Neural cell (in vitro differentiated cells): Measurements from ENCODE around the gene CNOT4. TPM values are rescaled to one million over a fixed set of nuclear protein-coding genes. Genes with fewer than 3 reads are reported as not detected.

Source experiments
- H2AFZ ChIP-seq: fragments of 200-600, 300-800 bp; sonication (generic), shearing (Covaris generic); 2 replicates; pipeline ENCODE4 v1.6.0; 2014; ENCODE audit warnings: low read depth, mild to moderate bottlenecking, antibody characterized with exemption, low read length, moderate library complexity
- H3F3A ChIP-seq: fragments of 200-600 bp; shearing (Covaris generic); 2 replicates; pipeline ENCODE4 v1.6.1; 2016; ENCODE audit warnings: mild to moderate bottlenecking, moderate library complexity, mixed read lengths, antibody characterized with exemption, low read length; ENCODE audit not compliant: insufficient read depth, poor library complexity, severe bottlenecking
- H3K27ac ChIP-seq: fragments of 200-600, 300-800 bp; sonication (generic), shearing (Covaris generic); 2 replicates; pipeline ENCODE4 v1.5.1; 2014; ENCODE audit warnings: mild to moderate bottlenecking, low read length, moderate library complexity
- H3K27me3 ChIP-seq: fragments of 300-800, 200-600 bp; sonication (generic), shearing (Covaris generic); 2 replicates; pipeline ENCODE4 v1.6.0; 2014; ENCODE audit warnings: mild to moderate bottlenecking, low read depth, low read length, moderate library complexity; ENCODE audit not compliant: insufficient read depth
- H3K36me3 ChIP-seq: fragments of 300-800, 200-600 bp; sonication (generic), shearing (Covaris generic); 2 replicates; pipeline ENCODE4 v1.5.1; 2014; ENCODE audit warnings: mild to moderate bottlenecking, antibody characterized with exemption, low read length, moderate library complexity; ENCODE audit not compliant: insufficient read depth
- H3K4me2 ChIP-seq: fragments of 300-800, 200-600 bp; sonication (generic), shearing (Covaris generic); 2 replicates; pipeline ENCODE4 v1.6.0; 2014; ENCODE audit warnings: mild to moderate bottlenecking, low read length
- H3K4me3 ChIP-seq: fragments of 300-800, 200-600 bp; sonication (generic), shearing (Covaris generic); 2 replicates; pipeline ENCODE4 v1.5.1; 2014; ENCODE audit warnings: mild to moderate bottlenecking, low read length, moderate library complexity
- H3K79me2 ChIP-seq: fragments of 200-600 bp; shearing (Covaris generic); replicated peaks from 2 replicates; pipeline ENCODE4 v1.6.0; 2014; ENCODE audit warnings: mild to moderate bottlenecking, low read length, moderate library complexity; ENCODE audit not compliant: insufficient read depth
- H3K9ac ChIP-seq: fragments of 300-800, 200-600 bp; sonication (generic), shearing (Covaris generic); 2 replicates; pipeline ENCODE4 v1.6.1; 2016; ENCODE audit warnings: mild to moderate bottlenecking, low read length, mixed read lengths
- H3K9me2 ChIP-seq: fragments of 200-600 bp; shearing (Covaris generic); 2 replicates; pipeline ENCODE4 v1.6.1; 2016; ENCODE audit warnings: mild to moderate bottlenecking, low read length, mixed read lengths; ENCODE audit not compliant: insufficient read depth
- H3K9me3 ChIP-seq: fragments of 200-600, 300-800 bp; sonication (generic), shearing (Covaris generic); 2 replicates; pipeline ENCODE4 v1.6.1; 2016; ENCODE audit warnings: mild to moderate bottlenecking, mixed run types, low read length, moderate library complexity, mixed read lengths
- H4K20me1 ChIP-seq: fragments of 200-600 bp; shearing (Covaris generic); 2 replicates; pipeline ENCODE4 v1.6.1; 2016; ENCODE audit warnings: mild to moderate bottlenecking, mixed run types; ENCODE audit not compliant: insufficient read depth
- CTCF ChIP-seq: fragments of 450-650 bp; IDR thresholded peaks from 2 replicates; pipeline ENCODE4 v1.5.1; 2014; ENCODE audit warnings: antibody characterized with exemption, mild to moderate bottlenecking, moderate library complexity; ENCODE audit not compliant: poor library complexity, severe bottlenecking
- EP300 ChIP-seq: fragments of 450-650 bp; conservative IDR thresholded peaks from 2 replicates; pipeline ENCODE4 v1.6.1; 2014; ENCODE audit warnings: antibody characterized with exemption, mild to moderate bottlenecking, moderate library complexity; ENCODE audit not compliant: poor library complexity, severe bottlenecking
- EZH2 ChIP-seq: fragments of 200-600, 300-800 bp; shearing (Covaris generic), sonication (generic); IDR thresholded peaks from 2 replicates; pipeline ENCODE4 v1.6.1; 2014; ENCODE audit warnings: antibody characterized with exemption, low read length, borderline replicate concordance, mild to moderate bottlenecking; ENCODE audit not compliant: insufficient read depth, poor library complexity, severe bottlenecking
- MXI1 ChIP-seq: fragments of 450-650 bp; conservative IDR thresholded peaks from 2 replicates; pipeline ENCODE4 v1.6.1; 2014; ENCODE audit warnings: antibody characterized with exemption, mild to moderate bottlenecking; ENCODE audit not compliant: poor library complexity, severe bottlenecking
- POLR2AphosphoS5 ChIP-seq: IDR thresholded peaks from 2 replicates; pipeline ENCODE4 v1.6.1; 2012
- RAD21 ChIP-seq: fragments of 450-650 bp; conservative IDR thresholded peaks from 2 replicates; pipeline ENCODE4 v1.6.1; 2014; ENCODE audit warnings: antibody characterized with exemption, mild to moderate bottlenecking, moderate library complexity
- REST ChIP-seq: IDR thresholded peaks from 2 replicates; pipeline ENCODE4 v1.6.1; 2012; ENCODE audit warnings: borderline replicate concordance
- SMC3 ChIP-seq: fragments of 450-650 bp; conservative IDR thresholded peaks from 2 replicates; pipeline ENCODE4 v1.6.1; 2014; ENCODE audit warnings: antibody characterized with exemption, mild to moderate bottlenecking, moderate library complexity; ENCODE audit not compliant: poor library complexity
- TAF1 ChIP-seq: IDR thresholded peaks from 2 replicates; pipeline ENCODE4 v1.6.1; 2012; ENCODE audit warnings: low read depth
- polyA plus RNA-seq: library from polyadenylated mRNA; depleted of rRNA; stranded (reverse); fragments of >200 nt; gene quantifications from 2 replicates; pipeline ENCODE4 v1.2.3, GENCODE V29; 2014

CNOT4 gene
- polyA plus RNA-seq, 1 donor from 2014 or later: 6.4 TPM

- H3F3A ChIP-seq: no peaks in the 10 kb centered on the region
- H3K79me2 ChIP-seq: no peaks in the 10 kb centered on the region
- H3K9me2 ChIP-seq: no peaks in the 10 kb centered on the region
- H3K9me3 ChIP-seq: no peaks in the 10 kb centered on the region
- TF ChIP-seq SMC3: no peak
- no peak for TF ChIP-seq REST
- TF ChIP-seq TAF1: no peak
- H3K9ac ChIP-seq: no peak overlapping the region
- H2AFZ ChIP-seq: no peak overlapping the region
- no peaks in the 10 kb centered on the region for H3K27me3 ChIP-seq
- H4K20me1 ChIP-seq: no peaks in the 10 kb centered on the region
- no peak overlapping the region for H3K4me2 ChIP-seq
- H3K27ac ChIP-seq: no peak overlapping the region
- H3K4me3 ChIP-seq: no peak overlapping the region
- H3K36me3 ChIP-seq: no peaks in the 10 kb centered on the region
Observed at GRCh38 chr7:135434047-135434446, 75.9 kb downstream of the CNOT4 start.

GRCh38 chr7:135430626-135431025, 79.3 kb downstream of the CNOT4 start:
- no peak overlapping the region for H3K27ac ChIP-seq
- H3K9ac ChIP-seq: no peak overlapping the region
- no peak overlapping the region for H3K4me3 ChIP-seq
- H3K9me3 ChIP-seq: no peaks in the 10 kb centered on the region
- no peaks in the 10 kb centered on the region for H3K79me2 ChIP-seq
- H3K9me2 ChIP-seq: no peaks in the 10 kb centered on the region
- H2AFZ ChIP-seq: no peak overlapping the region
- H4K20me1 ChIP-seq: no peaks in the 10 kb centered on the region
- no peak overlapping the region for H3K4me2 ChIP-seq
- H3F3A ChIP-seq: no peaks in the 10 kb centered on the region
- H3K36me3 ChIP-seq: no peaks in the 10 kb centered on the region
- TF ChIP-seq POLR2AphosphoS5: no peak
- TF ChIP-seq EZH2: no peak
- no peak for TF ChIP-seq REST
- TF ChIP-seq CTCF: no peak
- TF ChIP-seq RAD21: no peak
- TF ChIP-seq TAF1: no peak
- no peak for TF ChIP-seq MXI1
- no peak for TF ChIP-seq SMC3
- no peak for TF ChIP-seq EP300
- H3K27me3 ChIP-seq: no peaks in the 10 kb centered on the region
